Measurements from ENCODE around the gene PTCRA. TPM values are rescaled to one million over a fixed set of nuclear protein-coding genes. Genes with fewer than 3 reads are reported as not detected.
"Not testable (repeated sequence)": the region's sequence is repeated elsewhere in the genome, so short reads cannot be mapped to it uniquely, and the experiment has no call there.

Gene PTCRA
- polyA plus RNA-seq, 2 of the 4 experiments (the other 2 are of a cell fraction): not detected

DNA sequence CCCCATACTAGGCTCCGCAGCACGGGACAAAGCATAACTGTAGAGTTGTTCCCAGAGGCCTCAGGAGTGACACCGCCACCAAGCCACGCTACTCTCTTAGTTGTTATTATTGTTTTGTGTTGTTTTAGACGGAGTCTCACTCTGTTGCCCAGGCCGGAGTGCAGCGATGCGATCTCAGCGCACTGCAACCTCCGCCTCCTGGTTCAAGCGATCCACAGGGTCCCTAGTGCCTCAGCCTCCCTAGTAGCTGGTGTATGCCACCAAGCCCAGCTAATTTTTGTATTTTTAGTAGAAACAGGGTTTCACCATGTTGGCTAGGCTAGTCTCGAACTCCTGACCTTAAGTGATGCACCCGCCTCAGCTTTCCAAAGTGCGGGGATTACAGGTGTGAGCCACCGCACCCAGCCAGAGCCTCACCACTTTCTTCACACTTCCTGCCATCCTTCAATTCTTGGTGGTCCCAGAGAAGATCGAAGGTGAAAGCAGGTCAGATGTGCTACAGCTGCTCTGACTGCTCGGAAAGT lies 24.6 kb upstream of the PTCRA start:
- FAIRE-seq (no peak), ATAC-seq (no peak), DNase-seq (ENCODE audit: low read depth in 1 of 2, low spot score in 1 of 2) (no peak)
- POLR2A ChIA-PET: interaction anchor here (0.7 to 2.2 kb wide), 7 partner anchors 9 to 145 kb away, joined by 3 to 22 read pairs (median 4); partner anchors contain the start of genes PPP2R5D, RPL7L1 and TBCC
- peak overlapping the region; percentile 94 for H3K4me2 ChIP-seq
- peak overlapping the region; percentile 80 for H3K4me3 ChIP-seq
- H3K9me3 ChIP-seq: no peaks in the 10 kb centered on the region
- TF ChIP-seq JUNB (IDR thresholded peaks at IDR 0.05) (no peak), CEBPB (IDR thresholded peaks at IDR 0.05) (no peak), HOXB5 (CRISPR knock-in tag; IDR thresholded peaks at IDR 0.05) (no peak)
- peaks cover 8% of the 10 kb centered on the region; the same call in 2 of the 3 replicates for H3K4me1 ChIP-seq
- peak overlapping the region; percentile 98 to 99 for H3K27ac ChIP-seq
- WGBS (ENCODE audit: missing lambda C conversion rate): 60% methylated on average over 17 of the region's 17 CpGs
- CTCF ChIA-PET: interaction anchor here (0.6 to 1.4 kb wide), 4 partner anchors 10 to 145 kb away, joined by 3 to 4 read pairs (median 4); partner anchors contain the start of gene TBCC

DNA sequence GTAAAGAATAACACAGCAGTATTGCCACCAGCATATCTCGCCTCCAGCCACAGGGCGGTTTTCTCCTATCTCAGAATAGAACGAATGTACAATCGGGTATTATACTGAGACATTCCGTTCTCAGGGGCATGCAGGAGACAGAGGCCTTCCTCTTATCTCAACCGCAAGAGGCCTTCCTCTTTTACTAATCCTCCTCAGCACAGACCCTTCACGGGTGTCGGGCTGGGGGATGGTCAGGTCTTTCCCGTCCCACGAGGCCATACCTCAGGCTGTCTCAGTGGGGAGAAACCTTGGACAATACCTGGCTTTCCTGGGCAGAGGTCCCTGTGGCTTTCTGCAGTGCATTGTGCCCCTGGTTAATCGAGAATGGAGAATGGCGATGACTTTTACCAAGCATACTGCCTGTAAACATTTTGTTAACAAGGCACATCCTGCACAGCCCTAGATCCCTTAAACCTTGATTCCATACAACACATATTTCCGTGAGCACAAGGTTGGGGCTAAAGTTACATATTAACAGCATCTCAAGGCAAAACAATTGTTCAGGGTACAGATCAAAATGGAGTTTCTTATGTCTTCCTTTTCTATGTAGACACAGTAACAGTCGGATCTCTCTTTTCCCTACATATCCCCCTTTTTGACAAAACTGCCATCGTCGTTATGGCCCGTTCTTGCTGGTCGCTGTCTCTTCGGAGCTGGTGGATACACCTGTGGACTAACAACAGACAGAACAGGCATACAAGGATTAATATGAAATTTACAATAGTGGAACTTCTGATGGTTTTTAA lies 21.6 kb upstream of the PTCRA start:
- H3K9me3 ChIP-seq; DNase-seq (ENCODE audit: low read depth in 1 of 2, low spot score in 1 of 2); H3K27ac ChIP-seq; H3K4me3 ChIP-seq; FAIRE-seq; CTCF ChIA-PET; H3K4me1 ChIP-seq; H3K4me2 ChIP-seq; ATAC-seq; POLR2A ChIA-PET: not testable (repeated sequence)
- 84% methylated on average over 16 of the region's 19 CpGs for WGBS (ENCODE audit: missing lambda C conversion rate)

GRCh38 chr6:42896178-42896719 lies 19.6 kb upstream of the PTCRA start:
- no peak overlapping the region for H3K27ac ChIP-seq
- POLR2A ChIA-PET: no interaction called here
- CTCF ChIA-PET: interaction anchor here (1.7 kb wide), 1 partner anchor 14 kb away, joined by 4 read pairs; no protein-coding TSS in a partner anchor
- DNase-seq (ENCODE audit: low read depth in 1 of 2, low spot score in 1 of 2) (no peak), ATAC-seq (no peak), FAIRE-seq (no peak)
- no peak overlapping the region for H3K4me2 ChIP-seq
- H3K9me3 ChIP-seq: no peaks in the 10 kb centered on the region
- H3K4me1 ChIP-seq: no peaks in the 10 kb centered on the region
- TF ChIP-seq ESRRA (IDR thresholded peaks at IDR 0.05; ENCODE audit: borderline replicate concordance, low read length) (no peak), E2F6 (IDR thresholded peaks at IDR 0.05; ENCODE audit: borderline replicate concordance, low read depth) (no peak), CHD2 (IDR thresholded peaks at IDR 0.05; ENCODE audit: low read length, partially characterized antibody) (no peak), BHLHE40 (IDR thresholded peaks at IDR 0.05; ENCODE audit: low read depth, low read length) (no peak), TP53 (CRISPR knock-in tag; IDR thresholded peaks at IDR 0.05) (no peak), ZNF302 (CRISPR knock-in tag; IDR thresholded peaks at IDR 0.05) (no peak), CHD4 (IDR thresholded peaks at IDR 0.05; ENCODE audit: borderline replicate concordance) (no peak), POLR2A (IDR thresholded peaks at IDR 0.05; ENCODE audit: low read length) (no peak), EHF (CRISPR knock-in tag; IDR thresholded peaks at IDR 0.05) (no peak), EP300 (IDR thresholded peaks at IDR 0.05) (no peak), KDM5A (IDR thresholded peaks at IDR 0.05) (no peak), RARB (CRISPR knock-in tag; IDR thresholded peaks at IDR 0.05) (no peak), POLR2AphosphoS2 (conservative IDR thresholded peaks at IDR 0.05; ENCODE audit: low read length) (no peak), ZFP36 (IDR thresholded peaks at IDR 0.05; ENCODE audit: borderline replicate concordance, partially characterized antibody) (no peak), FOSL2 (IDR thresholded peaks at IDR 0.05) (no peak), FOSL2 (CRISPR knock-in tag; IDR thresholded peaks at IDR 0.05) (no peak)
- TF ChIP-seq, protein P1, sequence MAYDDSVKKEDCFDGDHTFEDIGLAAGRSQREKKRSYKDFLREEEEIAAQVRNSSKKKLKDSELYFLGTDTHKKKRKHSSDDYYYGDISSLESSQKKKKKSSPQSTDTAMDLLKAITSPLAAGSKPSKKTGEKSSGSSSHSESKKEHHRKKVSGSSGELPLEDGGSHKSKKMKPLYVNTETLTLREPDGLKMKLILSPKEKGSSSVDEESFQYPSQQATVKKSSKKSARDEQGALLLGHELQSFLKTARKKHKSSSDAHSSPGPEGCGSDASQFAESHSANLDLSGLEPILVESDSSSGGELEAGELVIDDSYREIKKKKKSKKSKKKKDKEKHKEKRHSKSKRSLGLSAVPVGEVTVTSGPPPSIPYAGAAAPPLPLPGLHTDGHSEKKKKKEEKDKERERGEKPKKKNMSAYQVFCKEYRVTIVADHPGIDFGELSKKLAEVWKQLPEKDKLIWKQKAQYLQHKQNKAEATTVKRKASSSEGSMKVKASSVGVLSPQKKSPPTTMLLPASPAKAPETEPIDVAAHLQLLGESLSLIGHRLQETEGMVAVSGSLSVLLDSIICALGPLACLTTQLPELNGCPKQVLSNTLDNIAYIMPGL (CRISPR knock-in tag; IDR thresholded peaks at IDR 0.05; ENCODE audit: borderline replicate concordance): no peak
- TF ChIP-seq, protein P2, sequence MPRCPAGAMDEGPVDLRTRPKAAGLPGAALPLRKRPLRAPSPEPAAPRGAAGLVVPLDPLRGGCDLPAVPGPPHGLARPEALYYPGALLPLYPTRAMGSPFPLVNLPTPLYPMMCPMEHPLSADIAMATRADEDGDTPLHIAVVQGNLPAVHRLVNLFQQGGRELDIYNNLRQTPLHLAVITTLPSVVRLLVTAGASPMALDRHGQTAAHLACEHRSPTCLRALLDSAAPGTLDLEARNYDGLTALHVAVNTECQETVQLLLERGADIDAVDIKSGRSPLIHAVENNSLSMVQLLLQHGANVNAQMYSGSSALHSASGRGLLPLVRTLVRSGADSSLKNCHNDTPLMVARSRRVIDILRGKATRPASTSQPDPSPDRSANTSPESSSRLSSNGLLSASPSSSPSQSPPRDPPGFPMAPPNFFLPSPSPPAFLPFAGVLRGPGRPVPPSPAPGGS (IDR thresholded peaks at IDR 0.05): no peak
- 79% methylated on average over 10 of the region's 10 CpGs for WGBS (ENCODE audit: missing lambda C conversion rate)
- H3K4me3 ChIP-seq: no peak overlapping the region
